NT2/D1 (cell line): ENCODE data around the gene CAMTA2.

Experiments used
- SUZ12 ChIP-seq: IDR thresholded peaks from 2 replicates; pipeline ENCODE4 v1.6.1; 2011; ENCODE audit not compliant: insufficient read length, insufficient read depth; ENCODE audit errors: extremely low read depth
- YY1 ChIP-seq: IDR thresholded peaks from 2 replicates; pipeline ENCODE4 v1.6.1; 2011; ENCODE audit not compliant: insufficient read length, insufficient read depth
- ZNF274 ChIP-seq: IDR thresholded peaks from 2 replicates; pipeline ENCODE4 v1.6.1; 2011; ENCODE audit warnings: mild to moderate bottlenecking, low read depth, low read length

DNA sequence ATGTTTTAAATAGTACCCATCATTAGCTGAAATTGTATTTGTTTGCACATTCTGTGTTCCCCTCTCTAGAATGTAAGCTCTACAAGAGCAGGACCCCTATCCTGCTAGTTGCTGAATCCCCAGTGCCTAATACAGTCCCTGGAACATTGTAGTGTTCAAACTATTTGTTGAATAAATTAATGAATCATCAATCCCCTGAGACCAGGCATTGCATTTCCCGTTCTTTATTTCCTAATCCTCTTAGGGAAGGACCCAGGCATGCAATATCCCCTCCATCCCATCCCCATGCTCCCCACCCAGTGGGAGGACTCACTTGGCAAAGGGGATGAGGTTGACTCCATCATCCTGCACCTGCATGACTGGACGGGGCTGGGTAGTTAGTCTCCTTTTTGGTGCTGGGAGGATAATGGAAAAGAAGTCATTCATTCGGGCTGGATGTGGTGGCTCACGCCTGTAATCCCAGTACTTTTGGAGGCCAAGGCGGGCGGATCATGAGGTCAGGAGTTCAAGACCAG, 6.7 kb upstream of the CAMTA2 start:
- no peak for TF ChIP-seq ZNF274
- TF ChIP-seq SUZ12 = no peak
- TF ChIP-seq YY1 = no peak
